IMR-90 (cell line): ENCODE measurements around the gene ANO7. TPM values are rescaled to one million over a fixed set of nuclear protein-coding genes. Genes with fewer than 3 reads are reported as not detected.
A peak's percentile ranks its signal among the peaks of the same experiment; 100 is the strongest.

Experiments used
- ATAC-seq: fragments of 200-7000 bp; cut with Tn5 transposase; 2 replicates; pipeline ENCODE4 v1.9.1; 2020; ENCODE audit warnings: low read depth, mild to moderate bottlenecking, moderate library complexity
- BruUV-seq: library from RNA; stranded (reverse); fragments of 400-500 nt; replicated peaks from 2 replicates; lab custom pipeline; 2021; lab: Mats Ljungman, UMichigan
- CTCF ChIA-PET: fragments of 300-600 bp; formaldehyde crosslinking; extraction: SDS; loops from one replicate; lab custom pipeline; 2021; ENCODE audit warnings: antibody characterized with exemption; lab: Yijun Ruan, JAX
- POLR2A ChIA-PET: fragments of 300-600 bp; sonication (Branson Sonifier 250); formaldehyde crosslinking; loops from one replicate; lab custom pipeline; 2022; ENCODE audit warnings: antibody characterized with exemption; ENCODE audit not compliant: unreplicated experiment; lab: Charles Lee
- DNase-seq: peaks from one replicate; pipeline ENCODE4 v3.0.0; 2013
- H2AFZ ChIP-seq: replicated peaks from 2 replicates; pipeline ENCODE3; 2013; ENCODE audit warnings: low read length, mild to moderate bottlenecking; ENCODE audit not compliant: poor library complexity
- H2AK5ac ChIP-seq: 2 replicates; pipeline ENCODE4 v1.6.1; 2013; ENCODE audit warnings: low read depth, low read length, inconsistent platforms
- H2AK9ac ChIP-seq: replicated peaks from 2 replicates; pipeline ENCODE3; 2013; ENCODE audit warnings: mild to moderate bottlenecking, low read depth, low read length, moderate library complexity; ENCODE audit not compliant: poor library complexity
- H2BK120ac ChIP-seq: 2 replicates; pipeline ENCODE4 v1.6.1; 2013; ENCODE audit warnings: low read depth, low read length, inconsistent platforms
- H2BK15ac ChIP-seq: 3 replicates; pipeline ENCODE4 v1.6.1; 2013; ENCODE audit warnings: low read depth, low read length, inconsistent platforms
- H2BK20ac ChIP-seq: 2 replicates; pipeline ENCODE4 v1.6.1; 2013; ENCODE audit warnings: low read depth, mild to moderate bottlenecking, inconsistent platforms, low read length, moderate library complexity
- H2BK5ac ChIP-seq: 2 replicates; pipeline ENCODE4 v1.6.1; 2013; ENCODE audit warnings: mild to moderate bottlenecking, low read depth, low read length, inconsistent platforms; ENCODE audit not compliant: poor library complexity, severe bottlenecking
- H3K14ac ChIP-seq: replicated peaks from 2 replicates; pipeline ENCODE4 v1.6.1; 2013; ENCODE audit warnings: low read depth, low read length, inconsistent platforms
- H3K18ac ChIP-seq: 2 replicates; pipeline ENCODE4 v1.6.1; 2013; ENCODE audit warnings: low read depth, low read length, control low read depth
- H3K23ac ChIP-seq: 2 replicates; pipeline ENCODE4 v1.6.1; 2013; ENCODE audit warnings: low read depth, low read length, inconsistent platforms
- H3K27ac ChIP-seq: 2 replicates; pipeline ENCODE4 v1.5.1; 2013; ENCODE audit warnings: mild to moderate bottlenecking, control low read depth, low read length; ENCODE audit not compliant: insufficient read depth
- H3K27me3 ChIP-seq: 2 replicates; pipeline ENCODE4 v1.6.1; 2013; ENCODE audit warnings: low read length; ENCODE audit not compliant: control insufficient read depth, insufficient read depth
- H3K36me3 ChIP-seq: 2 replicates; pipeline ENCODE4 v1.6.1; 2013; ENCODE audit warnings: low read length, mixed read lengths; ENCODE audit not compliant: control insufficient read depth, insufficient read depth
- H3K4ac ChIP-seq: 2 replicates; pipeline ENCODE4 v1.6.1; 2013; ENCODE audit warnings: low read depth, low read length, inconsistent platforms
- H3K4me1 ChIP-seq: 2 replicates; pipeline ENCODE4 v1.6.1; 2013; ENCODE audit warnings: low read length, mixed read lengths; ENCODE audit not compliant: control insufficient read depth, insufficient read depth
- H3K4me2 ChIP-seq: 2 replicates; pipeline ENCODE4 v1.6.1; 2013; ENCODE audit warnings: low read depth, mild to moderate bottlenecking, control low read depth, low read length, moderate library complexity
- H3K4me3 ChIP-seq: 2 replicates; pipeline ENCODE4 v1.5.1; 2013; ENCODE audit warnings: low read depth, mild to moderate bottlenecking, control low read depth, low read length, moderate library complexity; ENCODE audit not compliant: insufficient read depth
- H3K56ac ChIP-seq: 2 replicates; pipeline ENCODE4 v1.6.1; 2013; ENCODE audit warnings: low read length, inconsistent platforms; ENCODE audit not compliant: insufficient read depth; ENCODE audit errors: extremely low read depth
- H3K79me1 ChIP-seq, 2 experiments: 2 replicates each; pipeline ENCODE4 v1.6.1; 2013; ENCODE audit warnings: low read length in 2 of 2, inconsistent platforms in 1 of 2, low read depth in 1 of 2
- H3K9ac ChIP-seq: 2 replicates; pipeline ENCODE4 v1.6.1; 2013; ENCODE audit warnings: low read depth, low read length, control low read depth
- H3K9me1 ChIP-seq: 2 replicates; pipeline ENCODE4 v1.6.1; 2013; ENCODE audit warnings: low read length, inconsistent platforms; ENCODE audit not compliant: insufficient read depth
- H3K9me3 ChIP-seq: 2 replicates; pipeline ENCODE4 v1.6.1; 2013; ENCODE audit warnings: low read length; ENCODE audit not compliant: control insufficient read depth, insufficient read depth
- H4K20me1 ChIP-seq: 2 replicates; pipeline ENCODE4 v1.6.1; 2013; ENCODE audit warnings: low read length, inconsistent platforms; ENCODE audit not compliant: insufficient read depth
- H4K5ac ChIP-seq: 2 replicates; pipeline ENCODE4 v1.6.1; 2013; ENCODE audit warnings: mild to moderate bottlenecking, low read depth, low read length, control low read depth
- H4K8ac ChIP-seq, 2 experiments: 2 replicates each; pipeline ENCODE4 v1.6.1; 2013; ENCODE audit warnings: low read depth in 2 of 2, low read length in 2 of 2, control low read depth in 1 of 2, inconsistent platforms in 1 of 2
- H4K91ac ChIP-seq: 2 replicates; pipeline ENCODE4 v1.6.1; 2013; ENCODE audit warnings: low read depth, low read length, inconsistent platforms; ENCODE audit not compliant: insufficient read depth
- MXI1 ChIP-seq: IDR thresholded peaks from 2 replicates; pipeline ENCODE4 v1.6.1; 2012; ENCODE audit warnings: low read depth, mild to moderate bottlenecking, low read length, moderate library complexity, borderline replicate concordance
- WGBS, 2 experiments: methylation state at CpG; one replicate each; pipeline versions ENCODE4 v1.1.5 to v1.1.7; 2013; ENCODE audit warnings: missing lambda C conversion rate in 2 of 2; ENCODE audit not compliant: insufficient read length in 1 of 2; ENCODE audit errors: extremely low coverage in 2 of 2; 5-methylcytosine and 5-hydroxymethylcytosine counted together
- dilution Hi-C: fragments of 300-500 bp; cut with HindIII; formaldehyde crosslinking; loops from one replicate; pipeline ENCODE4 v1.14.3; 2018; ENCODE audit warnings: low sequenced_read_pairs; ENCODE audit not compliant: unreplicated experiment
- in situ Hi-C: fragments of 300-500 bp; cut with MboI; formaldehyde crosslinking; loops from 3 replicates; pipeline ENCODE4 v1.14.3; 2019; ENCODE audit warnings: low sequenced_read_pairs, inconsistent platforms, mixed read lengths
- intact Hi-C: fragments of 100-400 bp; cut with micrococcal nuclease; formaldehyde crosslinking; loops from 2 replicates; pipeline ENCODE4 v1.10.0; 2022
- polyA plus RNA-seq, 3 experiments: library from polyadenylated mRNA; depleted of rRNA; stranded (reverse); fragments of >200 nt; gene quantifications; 2 replicates each; pipeline ENCODE4 v1.2.3, GENCODE V29; 2012; ENCODE audit warnings: low replicate concordance in 1 of 3
- total RNA-seq: library from RNA; depleted of rRNA; stranded (reverse); fragments of >200 nt; gene quantifications from 2 replicates; pipeline ENCODE4 v1.2.3, GENCODE V29; 2012
- TF ChIP-seq, protein P1 (sequence below): conservative IDR thresholded peaks from 2 replicates; pipeline ENCODE4 v1.5.1; 2012; ENCODE audit warnings: mild to moderate bottlenecking, low read depth, low read length, improper control_type of control experiment

Gene ANO7
- total and polyA plus RNA-seq, 2 of the 4 experiments (the other 2 are of a cell fraction): 0.36 to 3.4 TPM

DNA sequence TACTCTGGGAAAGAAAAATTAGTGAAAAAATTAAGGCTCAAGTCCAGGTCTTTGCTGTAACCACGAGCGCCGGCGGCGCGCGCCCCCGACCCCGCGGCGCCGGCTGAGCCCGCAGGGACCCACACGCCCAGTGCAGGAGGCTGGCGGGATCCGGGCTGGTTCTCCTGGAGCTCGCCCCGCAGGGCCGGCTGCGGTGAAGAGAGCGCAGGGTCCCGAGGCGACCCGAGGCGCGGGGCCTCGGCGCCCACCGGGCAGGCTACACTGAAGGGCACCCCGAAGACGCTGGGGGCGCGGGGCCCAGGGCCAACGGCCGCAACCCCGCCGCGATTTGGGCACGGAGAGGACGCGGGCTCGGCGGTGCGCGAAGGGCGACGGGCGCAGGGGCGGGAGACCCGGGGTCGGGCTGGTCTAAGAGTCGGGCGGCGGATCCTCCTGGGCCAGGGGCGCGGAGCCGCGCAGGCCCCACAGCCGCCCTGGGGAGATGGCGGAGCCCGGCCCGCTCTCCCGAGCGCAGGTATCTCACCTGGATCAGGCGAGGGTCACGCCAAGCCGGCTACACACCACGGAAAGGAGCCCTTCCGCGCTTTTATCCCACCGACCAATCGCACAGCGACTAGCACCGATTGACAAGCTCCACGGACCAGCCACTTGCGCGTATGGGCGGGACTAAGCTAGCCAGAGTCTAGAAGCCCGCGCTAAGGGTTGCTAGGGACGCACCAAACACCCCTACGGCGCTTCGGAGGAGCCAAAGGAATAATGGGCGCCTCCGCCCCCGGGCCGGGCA is 39.4 kb upstream of the ANO7 start, which contains the start of gene PASK:
Gene PASK (minus strand): TSS at position 582 of the 784 bp plus-strand sequence. CDS start 6,440 bp downstream, outside the sequence.
- Histone ChIP-seq H2BK20ac (no peak within 1 kb of the TSS), H2BK120ac (no peak within 1 kb of the TSS), H4K5ac (no peak within 1 kb of the TSS), H2AK9ac (peak within 1 kb of the TSS; percentile 98), H3K14ac (no peak within 1 kb of the TSS), H3K23ac (peak within 1 kb of the TSS; percentile 2; the same call in 1 of the 2 replicates), H3K4ac (no peak within 1 kb of the TSS), H3K4me1 (peaks cover 7% of the 10 kb centered on the region; the same call in 1 of the 2 replicates), H4K91ac (no peak within 1 kb of the TSS), H3K18ac (no peak within 1 kb of the TSS), H2AK5ac (no peak within 1 kb of the TSS), H3K4me2 (peak within 1 kb of the TSS; percentile 98), H3K9me3 (no peaks in the 10 kb centered on the region), H2BK5ac (no peak within 1 kb of the TSS), H4K8ac (no peak within 1 kb of the TSS; a peak in 1 of 4 replicates), H2AFZ (peak within 1 kb of the TSS; percentile 96), H3K56ac (no peak within 1 kb of the TSS), H3K9me1 (peaks cover 17% of the 10 kb centered on the region), H3K27ac (no peak within 1 kb of the TSS; the same call in 1 of the 2 replicates), H3K36me3 (peaks cover 4% of the 10 kb centered on the region), H3K4me3 (peak within 1 kb of the TSS; percentile 75), H3K79me1 (peaks cover 18 to 39% of the 10 kb centered on the region in 2 experiments), H3K9ac (peak within 1 kb of the TSS; percentile 16; the same call in 1 of the 2 replicates), H3K27me3 (no peaks in the 10 kb centered on the region), H2BK15ac (no peak within 1 kb of the TSS), H4K20me1 (peaks cover 18% of the 10 kb centered on the region)
- peak; percentile 16; the same call in 1 of the 2 replicates for TF ChIP-seq MXI1
- TF ChIP-seq, protein P1, sequence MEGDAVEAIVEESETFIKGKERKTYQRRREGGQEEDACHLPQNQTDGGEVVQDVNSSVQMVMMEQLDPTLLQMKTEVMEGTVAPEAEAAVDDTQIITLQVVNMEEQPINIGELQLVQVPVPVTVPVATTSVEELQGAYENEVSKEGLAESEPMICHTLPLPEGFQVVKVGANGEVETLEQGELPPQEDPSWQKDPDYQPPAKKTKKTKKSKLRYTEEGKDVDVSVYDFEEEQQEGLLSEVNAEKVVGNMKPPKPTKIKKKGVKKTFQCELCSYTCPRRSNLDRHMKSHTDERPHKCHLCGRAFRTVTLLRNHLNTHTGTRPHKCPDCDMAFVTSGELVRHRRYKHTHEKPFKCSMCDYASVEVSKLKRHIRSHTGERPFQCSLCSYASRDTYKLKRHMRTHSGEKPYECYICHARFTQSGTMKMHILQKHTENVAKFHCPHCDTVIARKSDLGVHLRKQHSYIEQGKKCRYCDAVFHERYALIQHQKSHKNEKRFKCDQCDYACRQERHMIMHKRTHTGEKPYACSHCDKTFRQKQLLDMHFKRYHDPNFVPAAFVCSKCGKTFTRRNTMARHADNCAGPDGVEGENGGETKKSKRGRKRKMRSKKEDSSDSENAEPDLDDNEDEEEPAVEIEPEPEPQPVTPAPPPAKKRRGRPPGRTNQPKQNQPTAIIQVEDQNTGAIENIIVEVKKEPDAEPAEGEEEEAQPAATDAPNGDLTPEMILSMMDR: no peak
- dilution Hi-C loops (no loop called here), intact Hi-C loops (loop anchor here (2.0 kb wide), 1 partner anchor 46 kb away; the partner anchor contains the start of gene MTERF4), in situ Hi-C loops (no loop called here)
- no TSS peak for BruUV-seq
- ChIA-PET POLR2A (no interaction called here), CTCF (interaction anchor here (0.6 kb wide), 1 partner anchor 540 kb away, joined by 3 read pairs; no protein-coding TSS in a partner anchor)
- DNase-seq: peak; percentile 92
- WGBS, 2 experiments: 0% methylated on average over 59 of the region's 88 CpGs; no CpG with 5 or more reads in 1 of the 2 experiments
- peak; percentile 88 for ATAC-seq
